Naive thymus-derived CD4-positive, alpha-beta T cell (primary cell): ENCODE data around the gene KLHL35. TPM values are rescaled to one million over a fixed set of nuclear protein-coding genes. Genes with fewer than 3 reads are reported as not detected.

Experiments used
- ATAC-seq: fragments of 150-1000 bp; cut with Tn5 transposase; 2 replicates; pipeline ENCODE4 v1.10.0; 2021; ENCODE audit warnings: mild to moderate bottlenecking, moderate library complexity
- CTCF ChIA-PET: fragments of 350-600 bp; sonication (Branson Sonifier 250); formaldehyde crosslinking; loops from one replicate; lab custom pipeline; 2021; ENCODE audit warnings: antibody characterized with exemption; lab: Charles Lee
- POLR2A ChIA-PET: fragments of 350-600 bp; sonication (Branson Sonifier 250); formaldehyde crosslinking; loops from one replicate; lab custom pipeline; 2021; ENCODE audit warnings: antibody characterized with exemption, inconsistent platforms; lab: Charles Lee
- DNase-seq, 9 donors: peaks; one replicate each; pipeline versions ENCODE4 v3.0.0 to v3.0.0-alpha.2; 2020 to 2022; ENCODE audit warnings: mixed read lengths in 1 of 9
- H3K27ac ChIP-seq: one replicate; pipeline ENCODE4 v1.7.0; 2013; ENCODE audit warnings: mild to moderate bottlenecking, low read depth, low read length, moderate library complexity
- H3K27me3 ChIP-seq, 2 donors: one replicate each; pipeline ENCODE4 v1.7.0; 2013; ENCODE audit warnings: low read length in 2 of 2, mild to moderate bottlenecking in 2 of 2, moderate library complexity in 2 of 2; ENCODE audit not compliant: control insufficient read depth in 2 of 2, insufficient read depth in 2 of 2
- H3K36me3 ChIP-seq, 3 experiments: 1 replicate in 2 of 3; 2 replicates in 1 of 3; pipeline ENCODE4 v1.7.0; 2013; ENCODE audit warnings: low read length in 3 of 3, mild to moderate bottlenecking in 3 of 3, moderate library complexity in 1 of 3; ENCODE audit not compliant: insufficient read depth in 3 of 3, control insufficient read depth in 2 of 3
- H3K4me1 ChIP-seq, 2 donors: one replicate each; pipeline ENCODE4 v1.7.0; 2013; ENCODE audit warnings: low read length in 2 of 2, mild to moderate bottlenecking in 2 of 2, moderate library complexity in 1 of 2; ENCODE audit not compliant: control insufficient read depth in 2 of 2, insufficient read depth in 2 of 2
- H3K4me3 ChIP-seq: 2 replicates; pipeline ENCODE4 v1.7.0; 2013; ENCODE audit warnings: mild to moderate bottlenecking, low read length
- H3K9me3 ChIP-seq, 3 experiments: 1 replicate in 2 of 3; 2 replicates in 1 of 3; pipeline ENCODE4 v1.7.0; 2013; ENCODE audit warnings: low read length in 3 of 3; ENCODE audit not compliant: control insufficient read depth in 2 of 3
- H3K27ac Mint-ChIP-seq, 9 donors: one replicate each; pipeline ENCODE4 v1.8.0; 2020 to 2022; ENCODE audit warnings: mixed read lengths in 9 of 9, mild to moderate bottlenecking in 8 of 9, moderate library complexity in 5 of 9, inconsistent platforms in 2 of 9
- H3K27me3 Mint-ChIP-seq, 5 donors: one replicate each; pipeline ENCODE4 v1.8.0; 2021 to 2022; ENCODE audit warnings: mixed read lengths in 5 of 5, mild to moderate bottlenecking in 1 of 5
- H3K36me3 Mint-ChIP-seq, 5 donors: one replicate each; pipeline ENCODE4 v1.8.0; 2020 to 2022; ENCODE audit warnings: mixed read lengths in 5 of 5, mild to moderate bottlenecking in 3 of 5, inconsistent platforms in 1 of 5
- H3K4me1 Mint-ChIP-seq, 7 donors: one replicate each; pipeline ENCODE4 v1.8.0; 2020 to 2022; ENCODE audit warnings: mixed read lengths in 7 of 7, mild to moderate bottlenecking in 3 of 7, inconsistent platforms in 1 of 7
- H3K4me3 Mint-ChIP-seq, 10 donors: one replicate each; pipeline ENCODE4 v1.8.0; 2020 to 2022; ENCODE audit warnings: mild to moderate bottlenecking in 10 of 10, mixed read lengths in 10 of 10, moderate library complexity in 6 of 10, inconsistent platforms in 2 of 10
- H3K9me3 Mint-ChIP-seq, 11 donors: one replicate each; pipeline ENCODE4 v1.8.0; 2020 to 2022; ENCODE audit warnings: mixed read lengths in 11 of 11, mild to moderate bottlenecking in 4 of 11, inconsistent platforms in 1 of 11, moderate library complexity in 1 of 11
- intact Hi-C, 2 donors: fragments of 100-400 bp; cut with micrococcal nuclease; formaldehyde crosslinking; loops; one replicate each; pipeline ENCODE4 v1.15.1; 2023
- polyA plus RNA-seq, 2 donors: library from polyadenylated mRNA; unstranded; fragments of 300-500 nt; fragmentation: Illumina TruSeq; gene quantifications; one replicate each; pipeline ENCODE4 v1.2.3, GENCODE V29; 2021
- total RNA-seq, 6 experiments: library from RNA in 5 of 6; stranded (reverse) in 5 of 6; gene quantifications; 1 replicate in 5 of 6; 2 replicates in 1 of 6; pipeline ENCODE4 v1.2.3 and lab custom pipeline; 2021 to 2026

KLHL35 gene
- total and polyA plus RNA-seq, 7 experiments from 2014 or later: 0.57 to 1.4 (median 0.67) TPM

DNA sequence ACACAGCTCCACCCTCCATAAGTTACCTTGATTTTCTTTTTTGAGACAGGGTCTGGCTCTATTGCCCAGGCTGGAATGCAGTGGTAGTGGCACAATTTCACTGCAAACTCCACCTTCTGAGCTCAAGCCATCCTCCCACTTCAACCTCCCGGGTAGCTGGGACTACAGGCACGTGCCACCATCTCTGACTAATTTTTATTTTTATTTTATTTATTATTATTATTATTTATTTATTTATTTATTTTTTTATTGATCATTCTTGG, 24.1 kb downstream of the KLHL35 start:
- Histone ChIP-seq H3K9me3 (no peaks in the 10 kb centered on the region), H3K27me3 (no peaks in the 10 kb centered on the region), H3K36me3 (peaks cover 10 to 56% (median 22%) of the 10 kb centered on the region in 3 experiments), H3K4me3 (no peak overlapping the region), H3K27ac (no peak overlapping the region), H3K4me1 (no peaks in the 10 kb centered on the region)
- no peak overlapping the region for H3K27ac Mint-ChIP-seq
- H3K36me3 Mint-ChIP-seq: peaks cover 0 to 28% (median 19%) of the 10 kb centered on the region in 5 donors
- no peaks in the 10 kb centered on the region for H3K9me3 Mint-ChIP-seq
- POLR2A ChIA-PET: interaction anchor here (0.7 to 1.5 kb wide), 3 partner anchors 9 to 130 kb away, joined by 3 to 4 read pairs (median 4); no protein-coding TSS in a partner anchor
- H3K4me1 Mint-ChIP-seq: peaks cover 0 to 31% (median 17%) of the 10 kb centered on the region in 7 donors
- intact Hi-C loops: loop anchor here in 1 of 2 donors (1.0 kb wide), 2 partner anchors 36 to 123 kb away; no protein-coding TSS in a partner anchor
- CTCF ChIA-PET: interaction anchor here (1.0 to 1.6 kb wide), 3 partner anchors 117 to 152 kb away, joined by 3 read pairs; partner anchors contain the start of gene GDPD5
- no peak overlapping the region for H3K4me3 Mint-ChIP-seq
- ATAC-seq (no peak), DNase-seq (no peak)
- H3K27me3 Mint-ChIP-seq: no peaks in the 10 kb centered on the region

DNA sequence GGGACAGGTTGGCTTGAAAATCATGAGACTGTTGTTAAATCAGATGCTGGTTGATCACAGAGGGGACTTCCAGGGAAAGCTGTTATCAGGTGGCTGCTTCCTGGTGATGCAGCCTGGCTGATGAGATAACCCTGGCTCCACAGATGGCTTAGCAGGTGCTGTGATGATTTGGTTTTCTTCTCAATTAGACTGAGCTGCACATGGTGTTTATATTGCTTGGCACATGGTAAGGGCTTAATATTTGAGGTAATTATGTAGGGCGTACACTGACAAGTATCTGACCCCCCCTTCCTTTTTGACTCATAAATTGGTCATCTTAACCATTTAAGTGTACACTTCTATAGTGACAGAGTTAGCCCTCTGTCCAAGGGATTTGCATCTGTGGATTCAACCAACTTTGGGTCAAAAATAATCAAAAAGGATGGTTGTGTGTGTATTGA, 26.6 kb downstream of the KLHL35 start:
- no peaks in the 10 kb centered on the region for H3K27me3 ChIP-seq
- intact Hi-C loops: no loop called here
- Mint-ChIP-seq H3K4me3 (no peak overlapping the region), H3K36me3 (peaks cover 0 to 43% (median 33%) of the 10 kb centered on the region in 5 donors), H3K9me3 (no peaks in the 10 kb centered on the region), H3K4me1 (peaks cover 13 to 56% (median 37%) of the 10 kb centered on the region in 7 donors), H3K27me3 (no peaks in the 10 kb centered on the region), H3K27ac (peak overlapping the region in 3 of 9 donors; percentile 26 to 56 (median 36))
- H3K4me3 ChIP-seq: no peak overlapping the region
- H3K4me1 ChIP-seq: peaks cover 8 to 12% of the 10 kb centered on the region in 2 donors
- POLR2A ChIA-PET: no interaction called here
- CTCF ChIA-PET: no interaction called here
- ATAC-seq: peak; percentile 31
- no peaks in the 10 kb centered on the region for H3K9me3 ChIP-seq
- H3K27ac ChIP-seq: no peak overlapping the region
- no peak for DNase-seq
- peaks cover 10 to 66% (median 46%) of the 10 kb centered on the region in 3 experiments for H3K36me3 ChIP-seq

DNA sequence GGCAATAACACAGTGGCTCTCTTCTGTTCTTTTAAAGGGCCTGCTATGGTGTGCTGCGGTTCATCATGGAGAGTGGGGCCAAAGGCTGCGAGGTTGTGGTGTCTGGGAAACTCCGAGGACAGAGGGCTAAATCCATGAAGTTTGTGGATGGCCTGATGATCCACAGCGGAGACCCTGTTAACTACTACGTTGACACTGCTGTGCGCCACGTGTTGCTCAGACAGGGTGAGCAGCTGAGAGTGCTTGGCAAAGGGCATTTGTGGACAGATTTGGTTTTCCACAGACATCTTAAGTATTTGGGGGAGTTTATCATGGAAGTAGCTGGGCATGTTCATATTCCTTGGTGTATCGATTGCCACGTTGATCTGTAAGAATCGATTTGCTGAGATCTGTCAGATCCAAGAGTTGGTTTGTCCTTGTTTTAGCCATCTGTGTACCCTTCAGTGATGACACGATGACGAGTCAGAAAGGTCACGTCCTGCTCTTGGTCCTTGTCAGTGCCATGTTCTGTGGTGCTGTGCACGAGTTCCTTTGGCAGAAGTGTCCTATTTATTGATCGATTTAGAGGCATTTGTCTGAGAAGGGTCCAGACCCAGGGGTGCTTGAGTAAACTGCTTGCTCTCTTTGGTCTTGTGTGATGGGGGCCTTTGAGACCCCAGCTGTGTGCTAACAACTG, 28.9 kb downstream of the KLHL35 start:
- Histone ChIP-seq H3K27ac (no peak overlapping the region), H3K9me3 (no peaks in the 10 kb centered on the region), H3K4me3 (no peak overlapping the region), H3K27me3 (no peaks in the 10 kb centered on the region), H3K36me3 (peaks cover 13 to 70% (median 46%) of the 10 kb centered on the region in 3 experiments), H3K4me1 (peaks cover 16 to 17% of the 10 kb centered on the region in 2 donors)
- H3K36me3 Mint-ChIP-seq: peaks cover 0 to 51% (median 33%) of the 10 kb centered on the region in 5 donors
- intact Hi-C loops: no loop called here
- H3K4me1 Mint-ChIP-seq: peaks cover 19 to 77% (median 53%) of the 10 kb centered on the region in 7 donors
- DNase-seq (no peak), ATAC-seq (no peak)
- CTCF ChIA-PET: interaction anchor here (0.6 to 1.0 kb wide), 3 partner anchors 26 to 172 kb away, joined by 3 to 4 read pairs (median 3); partner anchors contain the start of gene SERPINH1
- POLR2A ChIA-PET: interaction anchor here (1.5 kb wide), 1 partner anchor 128 kb away, joined by 3 read pairs; no protein-coding TSS in a partner anchor
- no peaks in the 10 kb centered on the region for H3K9me3 Mint-ChIP-seq
- H3K27ac Mint-ChIP-seq: peak overlapping the region in 2 of 9 donors; percentile 18 to 20
- H3K4me3 Mint-ChIP-seq: no peak overlapping the region
- H3K27me3 Mint-ChIP-seq: peaks cover 0 to 2% (median 0%) of the 10 kb centered on the region in 5 donors

DNA sequence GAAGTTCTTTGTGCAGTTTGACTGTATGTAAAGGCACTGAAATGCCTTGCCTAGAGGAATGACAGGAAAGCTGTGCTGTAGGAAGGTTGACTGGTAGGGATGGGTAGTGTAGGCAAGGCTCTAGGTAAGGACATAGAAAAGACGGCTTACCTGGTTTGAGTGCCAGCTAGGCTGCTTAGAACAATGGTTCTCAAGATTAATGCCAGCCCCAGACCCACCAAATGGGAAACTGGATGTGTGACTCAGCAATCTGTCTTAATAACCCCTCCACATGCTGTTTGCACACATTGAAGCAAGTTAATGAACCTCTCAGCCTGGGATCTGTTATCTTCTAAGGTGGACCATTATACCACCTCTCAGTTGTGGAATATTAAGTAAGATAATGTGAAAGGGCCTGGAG, 30.0 kb downstream of the KLHL35 start:
- H3K4me1 Mint-ChIP-seq: peaks cover 20 to 77% (median 53%) of the 10 kb centered on the region in 7 donors
- H3K27ac Mint-ChIP-seq: peak overlapping the region in 5 of 9 donors; percentile 4 to 63 (median 56)
- no peak overlapping the region for H3K27ac ChIP-seq
- no peak for ATAC-seq
- H3K27me3 ChIP-seq: no peaks in the 10 kb centered on the region
- H3K27me3 Mint-ChIP-seq: peaks cover 0 to 2% (median 0%) of the 10 kb centered on the region in 5 donors
- peaks cover 13 to 66% (median 46%) of the 10 kb centered on the region in 3 experiments for H3K36me3 ChIP-seq
- peaks cover 16 to 17% of the 10 kb centered on the region in 2 donors for H3K4me1 ChIP-seq
- no peaks in the 10 kb centered on the region for H3K9me3 ChIP-seq
- CTCF ChIA-PET: interaction anchor here (0.7 kb wide), 2 partner anchors 72 to 143 kb away, joined by 3 read pairs; no protein-coding TSS in a partner anchor
- intact Hi-C loops: no loop called here
- H3K36me3 Mint-ChIP-seq: peaks cover 0 to 50% (median 32%) of the 10 kb centered on the region in 5 donors
- DNase-seq: no peak
- no peak overlapping the region for H3K4me3 ChIP-seq
- H3K4me3 Mint-ChIP-seq: peak overlapping the region in 3 of 10 donors; percentile 4 to 88 (median 17)
- no peaks in the 10 kb centered on the region for H3K9me3 Mint-ChIP-seq
- POLR2A ChIA-PET: interaction anchor here (1.5 kb wide), 1 partner anchor 127 kb away, joined by 3 read pairs; no protein-coding TSS in a partner anchor

DNA sequence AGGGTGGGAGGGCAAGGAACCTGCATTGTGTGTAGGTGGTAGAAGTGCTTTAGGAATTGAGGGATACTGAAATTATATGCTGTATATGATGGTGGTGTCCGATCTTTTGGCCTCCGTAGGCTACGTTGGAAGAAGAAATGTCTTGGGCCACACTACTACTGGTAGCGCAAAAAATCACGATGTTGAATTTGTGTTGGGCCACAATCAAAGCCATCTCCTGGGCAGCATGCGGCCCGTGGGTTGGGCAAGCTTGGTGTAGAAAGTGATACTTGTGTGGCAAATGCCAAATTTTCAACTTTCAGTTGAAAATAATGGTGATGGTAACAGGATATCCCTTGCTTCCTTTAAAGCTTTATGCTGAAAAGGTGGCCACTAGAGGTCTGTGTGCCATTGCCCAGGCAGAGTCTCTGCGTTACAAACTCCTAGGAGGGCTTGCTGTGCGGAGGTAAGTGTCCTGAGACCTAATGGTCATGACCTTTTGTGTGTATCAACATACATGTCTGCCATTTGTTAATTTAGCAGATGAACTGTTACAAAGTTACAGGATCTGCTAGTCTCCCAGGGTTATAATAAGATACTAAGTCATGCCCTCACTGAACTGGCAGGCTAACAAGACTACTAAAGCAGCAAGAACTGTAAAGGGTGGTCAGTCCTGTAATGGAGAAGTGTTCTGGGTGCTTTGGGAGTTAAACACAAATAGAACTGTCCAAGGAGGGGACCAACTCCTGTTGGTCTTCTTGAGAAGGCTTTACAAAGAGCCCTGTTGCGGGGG, 30.8 kb downstream of the KLHL35 start:
- Histone ChIP-seq H3K27ac (peak overlapping the region; percentile 86), H3K36me3 (peaks cover 13 to 62% (median 46%) of the 10 kb centered on the region in 3 experiments)
- POLR2A ChIA-PET: no interaction called here

More for the DNA sequence above, 30.8 kb downstream of the KLHL35 start:
- CTCF ChIA-PET: interaction anchor here (0.7 kb wide), 1 partner anchor 71 kb away, joined by 3 read pairs; no protein-coding TSS in a partner anchor
- peaks cover 20 to 73% (median 49%) of the 10 kb centered on the region in 7 donors for H3K4me1 Mint-ChIP-seq
- Histone ChIP-seq H3K9me3 (no peaks in the 10 kb centered on the region), H3K27me3 (no peaks in the 10 kb centered on the region), H3K4me1 (peaks cover 16 to 17% of the 10 kb centered on the region in 2 donors), H3K4me3 (no peak overlapping the region)
- H3K27ac Mint-ChIP-seq: peak overlapping the region in 8 of 9 donors; percentile 6 to 97 (median 72)
- DNase-seq (no peak), ATAC-seq (no peak)
- peak overlapping the region in 9 of 10 donors; percentile 4 to 90 (median 67) for H3K4me3 Mint-ChIP-seq
- H3K36me3 Mint-ChIP-seq: peaks cover 0 to 45% (median 28%) of the 10 kb centered on the region in 5 donors
- H3K9me3 Mint-ChIP-seq: no peaks in the 10 kb centered on the region
- peaks cover 0 to 2% (median 0%) of the 10 kb centered on the region in 5 donors for H3K27me3 Mint-ChIP-seq
- intact Hi-C loops: no loop called here
